Hepatocyte (in vitro differentiated cells): Measurements from ENCODE around the gene PLCL1.

Source experiments
- EZH2 ChIP-seq: fragments of 200-600 bp; sonication (generic); IDR thresholded peaks from 2 replicates; pipeline ENCODE4 v1.6.1; 2016; ENCODE audit warnings: antibody characterized with exemption, mild to moderate bottlenecking, borderline replicate concordance
- EZH2phosphoT487 ChIP-seq: fragments of 200-600 bp; sonication (generic); IDR thresholded peaks from one replicate; pipeline ENCODE4 v1.6.1; 2018; ENCODE audit warnings: antibody characterized with exemption, mild to moderate bottlenecking, low read depth, moderate library complexity; ENCODE audit not compliant: unreplicated experiment, severe bottlenecking
- TF ChIP-seq, protein P1 (sequence below): fragments of 200-600 bp; sonication (generic); IDR thresholded peaks from 2 replicates; pipeline ENCODE4 v1.5.1; 2016; ENCODE audit warnings: antibody characterized with exemption, mild to moderate bottlenecking; ENCODE audit not compliant: poor library complexity

DNA sequence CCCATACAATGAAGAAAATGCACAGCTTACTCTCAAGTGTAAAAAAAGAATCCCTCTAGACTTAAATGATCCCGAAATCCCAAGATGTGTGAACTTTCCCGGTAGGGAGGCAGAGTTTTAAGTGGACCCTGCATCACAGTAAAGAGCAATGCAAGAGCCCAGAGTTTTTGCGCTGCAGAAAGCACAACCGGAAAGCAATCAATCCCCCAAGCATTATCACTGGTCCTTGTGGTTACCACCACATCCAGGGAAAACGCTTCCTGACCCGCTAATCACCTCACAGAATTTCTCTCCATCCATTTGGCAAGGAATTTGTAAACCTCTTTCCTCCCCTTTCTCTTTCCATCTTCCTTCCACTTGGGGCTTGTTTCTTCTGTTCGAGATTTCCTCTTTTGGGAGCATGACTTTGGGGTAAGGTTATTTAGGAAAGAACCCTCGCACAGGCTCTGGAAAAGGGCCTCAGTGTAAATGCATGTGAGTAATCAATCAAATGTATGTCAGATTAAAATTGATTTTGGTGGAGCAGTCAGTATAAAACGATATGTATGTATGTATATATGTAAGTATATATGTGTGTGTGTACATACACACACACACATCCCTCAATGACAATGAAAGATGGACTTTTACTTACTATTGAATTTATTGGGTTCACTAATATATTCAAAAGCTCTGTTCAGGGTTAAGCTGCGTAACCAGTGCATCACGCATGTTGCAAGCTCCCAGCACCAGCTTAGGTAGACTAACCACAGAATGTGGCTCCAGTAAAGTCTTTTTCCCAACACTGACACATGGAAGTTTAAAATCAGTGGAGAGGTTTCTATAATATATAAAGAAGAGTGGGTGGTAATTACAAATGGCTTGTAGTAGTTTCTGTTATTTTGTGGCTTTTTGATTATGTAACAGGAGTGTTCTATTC, 1.6 kb downstream of the PLCL1 start:
- TF ChIP-seq, protein P1, sequence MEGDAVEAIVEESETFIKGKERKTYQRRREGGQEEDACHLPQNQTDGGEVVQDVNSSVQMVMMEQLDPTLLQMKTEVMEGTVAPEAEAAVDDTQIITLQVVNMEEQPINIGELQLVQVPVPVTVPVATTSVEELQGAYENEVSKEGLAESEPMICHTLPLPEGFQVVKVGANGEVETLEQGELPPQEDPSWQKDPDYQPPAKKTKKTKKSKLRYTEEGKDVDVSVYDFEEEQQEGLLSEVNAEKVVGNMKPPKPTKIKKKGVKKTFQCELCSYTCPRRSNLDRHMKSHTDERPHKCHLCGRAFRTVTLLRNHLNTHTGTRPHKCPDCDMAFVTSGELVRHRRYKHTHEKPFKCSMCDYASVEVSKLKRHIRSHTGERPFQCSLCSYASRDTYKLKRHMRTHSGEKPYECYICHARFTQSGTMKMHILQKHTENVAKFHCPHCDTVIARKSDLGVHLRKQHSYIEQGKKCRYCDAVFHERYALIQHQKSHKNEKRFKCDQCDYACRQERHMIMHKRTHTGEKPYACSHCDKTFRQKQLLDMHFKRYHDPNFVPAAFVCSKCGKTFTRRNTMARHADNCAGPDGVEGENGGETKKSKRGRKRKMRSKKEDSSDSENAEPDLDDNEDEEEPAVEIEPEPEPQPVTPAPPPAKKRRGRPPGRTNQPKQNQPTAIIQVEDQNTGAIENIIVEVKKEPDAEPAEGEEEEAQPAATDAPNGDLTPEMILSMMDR: no peak
- TF ChIP-seq EZH2phosphoT487 (no peak), EZH2 (no peak)
